Brain microvascular endothelial cell (primary cell): ENCODE measurements around the gene LAMA3.

Experiments used
- DNase-seq: peaks from one replicate; pipeline ENCODE4 v3.0.0-alpha.2; 2020
- H3K27ac ChIP-seq: fragments of 250-450 bp; sonication (Bioruptor Pico); 2 replicates; pipeline ENCODE4 v1.5.1; 2020; ENCODE audit warnings: mild to moderate bottlenecking, moderate library complexity
- H3K27me3 ChIP-seq: fragments of 250-450 bp; sonication (Bioruptor Pico); replicated peaks from 2 replicates; pipeline ENCODE4 v1.5.1; 2020; ENCODE audit warnings: mild to moderate bottlenecking
- H3K36me3 ChIP-seq: fragments of 250-450 bp; sonication (Bioruptor Pico); replicated peaks from 2 replicates; pipeline ENCODE4 v1.5.1; 2020; ENCODE audit warnings: mild to moderate bottlenecking
- H3K4me3 ChIP-seq: 2 replicates; pipeline ENCODE4 v1.5.1; 2011; ENCODE audit warnings: low read depth, mild to moderate bottlenecking, control low read depth, low read length, moderate library complexity
- CTCF ChIP-seq: IDR thresholded peaks from 2 replicates; pipeline ENCODE4 v1.5.1; 2011; ENCODE audit warnings: low read depth, mild to moderate bottlenecking, moderate library complexity, low read length, control low read depth, inconsistent platforms; ENCODE audit errors: missing control alignments
- in situ Hi-C: cut with HindIII; loops from 2 replicates; pipeline ENCODE4 v1.10.0; 2017; ENCODE audit warnings: low sequenced_read_pairs, low pct_ligation_motif_present

Gene LAMA3

GRCh38 chr18:23877371-23877770, 188.1 kb downstream of the LAMA3 start:
- no peak for DNase-seq
- no peak overlapping the region for H3K27ac ChIP-seq
- no peak overlapping the region for H3K4me3 ChIP-seq
- in situ Hi-C loops = no loop called here
- no peaks in the 10 kb centered on the region for H3K36me3 ChIP-seq
- H3K27me3 ChIP-seq = no peaks in the 10 kb centered on the region
- TF ChIP-seq CTCF = no peak

GRCh38 chr18:23878336-23878900, 189.2 kb downstream of the LAMA3 start:
- no peak for DNase-seq
- Histone ChIP-seq H3K27me3 (no peaks in the 10 kb centered on the region), H3K36me3 (no peaks in the 10 kb centered on the region), H3K4me3 (no peak overlapping the region), H3K27ac (no peak overlapping the region)
- TF ChIP-seq CTCF = no peak
- in situ Hi-C loops = no loop called here

- Histone ChIP-seq H3K27me3 (no peaks in the 10 kb centered on the region), H3K4me3 (no peak overlapping the region), H3K36me3 (no peaks in the 10 kb centered on the region), H3K27ac (no peak overlapping the region)
- in situ Hi-C loops = no loop called here
- no peak for DNase-seq
- TF ChIP-seq CTCF = no peak
Measured at GRCh38 chr18:23879126-23879525, 189.9 kb downstream of the LAMA3 start.

GRCh38 chr18:23879544-23879943, 190.3 kb downstream of the LAMA3 start:
- DNase-seq = no peak
- in situ Hi-C loops = no loop called here
- Histone ChIP-seq H3K27me3 (no peaks in the 10 kb centered on the region), H3K27ac (no peak overlapping the region), H3K36me3 (no peaks in the 10 kb centered on the region), H3K4me3 (no peak overlapping the region)
- no peak for TF ChIP-seq CTCF

- no peak for DNase-seq
- H3K27me3 ChIP-seq = no peaks in the 10 kb centered on the region
- H3K27ac ChIP-seq = no peak overlapping the region
- TF ChIP-seq CTCF = no peak
- H3K4me3 ChIP-seq = no peak overlapping the region
- H3K36me3 ChIP-seq = no peaks in the 10 kb centered on the region
- in situ Hi-C loops = no loop called here
Measured at GRCh38 chr18:23879966-23880565, 190.8 kb downstream of the LAMA3 start.
